ENCODE measurements around the gene TMEM125. TPM values are rescaled to one million over a fixed set of nuclear protein-coding genes. Genes with fewer than 3 reads are reported as not detected.

Gene TMEM125
- polyA plus RNA-seq, 1 experiment, result 0.17 TPM

- Histone ChIP-seq H3K4me3 (ENCODE audit: low read depth, low read length) (no peak within 1 kb of the TSS), H3K27me3 (ENCODE audit: control insufficient read depth, insufficient read depth, low read length) (peaks cover 1% of the 10 kb centered on the region; the same call in 1 of the 2 replicates), H3K36me3 (ENCODE audit: control insufficient read depth, insufficient read depth, low read length) (no peaks in the 10 kb centered on the region)
- no peak for DNase-seq (ENCODE audit: low read depth)
- CTCF ChIA-PET, result no interaction called here
- POLR2A ChIA-PET, result no interaction called here
- TF ChIP-seq, protein P1, sequence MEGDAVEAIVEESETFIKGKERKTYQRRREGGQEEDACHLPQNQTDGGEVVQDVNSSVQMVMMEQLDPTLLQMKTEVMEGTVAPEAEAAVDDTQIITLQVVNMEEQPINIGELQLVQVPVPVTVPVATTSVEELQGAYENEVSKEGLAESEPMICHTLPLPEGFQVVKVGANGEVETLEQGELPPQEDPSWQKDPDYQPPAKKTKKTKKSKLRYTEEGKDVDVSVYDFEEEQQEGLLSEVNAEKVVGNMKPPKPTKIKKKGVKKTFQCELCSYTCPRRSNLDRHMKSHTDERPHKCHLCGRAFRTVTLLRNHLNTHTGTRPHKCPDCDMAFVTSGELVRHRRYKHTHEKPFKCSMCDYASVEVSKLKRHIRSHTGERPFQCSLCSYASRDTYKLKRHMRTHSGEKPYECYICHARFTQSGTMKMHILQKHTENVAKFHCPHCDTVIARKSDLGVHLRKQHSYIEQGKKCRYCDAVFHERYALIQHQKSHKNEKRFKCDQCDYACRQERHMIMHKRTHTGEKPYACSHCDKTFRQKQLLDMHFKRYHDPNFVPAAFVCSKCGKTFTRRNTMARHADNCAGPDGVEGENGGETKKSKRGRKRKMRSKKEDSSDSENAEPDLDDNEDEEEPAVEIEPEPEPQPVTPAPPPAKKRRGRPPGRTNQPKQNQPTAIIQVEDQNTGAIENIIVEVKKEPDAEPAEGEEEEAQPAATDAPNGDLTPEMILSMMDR (IDR thresholded peaks at IDR 0.05; ENCODE audit: insufficient read depth, low read depth, low read length), result no peak
Measured at GRCh38 chr1:43300378-43301094, 30.8 kb downstream of the TMEM125 start, which contains the start of gene TIE1. TSS of gene TIE1 (plus strand) at chr1:43300982. CDS start at chr1:43301072, 90 bp downstream.

DNA sequence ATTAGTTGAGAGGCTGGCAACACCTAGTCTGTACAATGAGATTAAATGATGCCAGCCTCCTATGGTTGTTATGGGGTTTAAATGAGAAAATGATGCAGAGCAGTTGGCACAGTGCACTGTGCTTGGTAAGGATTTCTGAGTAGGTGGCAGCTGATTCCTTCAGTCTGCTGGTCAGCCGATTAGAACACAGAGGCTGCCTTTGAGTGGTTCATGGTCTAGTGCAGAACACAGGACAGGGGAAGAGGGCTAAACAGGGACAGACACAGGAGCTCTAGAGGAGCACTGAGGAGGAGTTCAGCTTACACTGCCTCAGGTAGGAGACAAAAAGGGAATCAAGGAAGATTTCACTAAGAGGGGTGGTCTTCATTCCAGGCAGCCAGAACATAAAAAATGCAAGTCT lies 32.4 kb downstream of the TMEM125 start:
- Histone ChIP-seq H3K36me3 (ENCODE audit: control insufficient read depth, insufficient read depth, low read length) (no peaks in the 10 kb centered on the region), H3K27me3 (ENCODE audit: control insufficient read depth, insufficient read depth, low read length) (peaks cover 1% of the 10 kb centered on the region; the same call in 1 of the 2 replicates), H3K4me3 (ENCODE audit: low read depth, low read length) (no peak overlapping the region)
- ChIA-PET CTCF (no interaction called here), POLR2A (no interaction called here)
- TF ChIP-seq, protein P1 (IDR thresholded peaks at IDR 0.05; ENCODE audit: insufficient read depth, low read depth, low read length), result no peak
- no peak for DNase-seq (ENCODE audit: low read depth)

GRCh38 chr1:43302721-43303470 lies 33.1 kb downstream of the TMEM125 start:
- Histone ChIP-seq H3K4me3 (ENCODE audit: low read depth, low read length) (no peak overlapping the region), H3K27me3 (ENCODE audit: control insufficient read depth, insufficient read depth, low read length) (peaks cover 1% of the 10 kb centered on the region; the same call in 1 of the 2 replicates), H3K36me3 (ENCODE audit: control insufficient read depth, insufficient read depth, low read length) (no peaks in the 10 kb centered on the region)
- TF ChIP-seq, protein P1 (IDR thresholded peaks at IDR 0.05; ENCODE audit: insufficient read depth, low read depth, low read length), result no peak
- ChIA-PET CTCF (interaction anchor here (1.2 kb wide), 1 partner anchor 9 kb away, joined by 3 read pairs; no protein-coding TSS in a partner anchor), POLR2A (no interaction called here)
- DNase-seq (ENCODE audit: low read depth), result no peak

DNA sequence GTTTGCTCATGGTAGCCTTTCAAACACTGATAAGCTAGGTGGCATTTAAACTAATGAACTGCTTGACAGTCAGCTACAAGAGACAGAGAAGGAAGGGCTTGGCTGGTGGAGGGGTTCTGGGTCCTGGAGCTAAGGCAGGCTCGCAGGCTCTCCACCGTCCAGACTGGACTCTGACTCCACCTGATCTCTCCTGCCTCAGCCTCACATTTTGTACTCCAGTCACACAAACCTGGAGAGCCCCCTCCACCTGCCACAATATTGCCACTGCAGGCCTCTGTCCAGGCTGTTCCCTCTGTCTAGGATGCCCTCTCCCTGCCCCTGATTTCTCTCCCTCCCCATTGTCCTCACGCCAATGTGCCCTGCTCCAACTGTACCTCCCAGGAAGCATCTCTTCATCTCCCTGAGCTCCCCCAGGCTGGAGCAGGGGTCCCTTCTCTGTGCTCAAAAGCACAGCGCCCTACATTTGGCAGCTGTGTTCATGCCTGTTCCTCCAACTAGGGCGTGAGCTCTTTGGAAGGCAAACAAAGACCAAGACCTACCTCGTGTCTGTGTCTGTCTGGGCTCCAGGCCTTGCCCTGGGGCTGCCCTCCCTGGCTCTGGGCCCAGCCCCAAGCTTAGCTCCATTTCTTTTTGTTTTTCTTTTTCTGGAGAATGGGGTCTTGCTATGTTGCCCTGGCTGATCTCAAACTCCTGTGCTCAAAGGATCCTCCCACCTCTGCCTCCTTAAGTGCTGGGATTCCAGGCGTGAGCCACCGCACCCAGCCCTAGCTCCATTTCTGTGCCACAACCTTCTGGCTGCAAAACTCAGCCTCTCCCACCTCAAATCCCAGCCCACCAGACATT lies 33.9 kb downstream of the TMEM125 start:
- CTCF ChIA-PET, result interaction anchor here (0.6 to 1.2 kb wide), 3 partner anchors 9 to 594 kb away, joined by 3 read pairs; no protein-coding TSS in a partner anchor
- H3K27me3 ChIP-seq (ENCODE audit: control insufficient read depth, insufficient read depth, low read length), result peaks cover 1% of the 10 kb centered on the region; the same call in 1 of the 2 replicates
- POLR2A ChIA-PET, result no interaction called here

More for the DNA sequence above, 33.9 kb downstream of the TMEM125 start:
- TF ChIP-seq, protein P1 (IDR thresholded peaks at IDR 0.05; ENCODE audit: insufficient read depth, low read depth, low read length), result no peak
- Histone ChIP-seq H3K36me3 (ENCODE audit: control insufficient read depth, insufficient read depth, low read length) (no peaks in the 10 kb centered on the region), H3K4me3 (ENCODE audit: low read depth, low read length) (no peak overlapping the region)
- no peak for DNase-seq (ENCODE audit: low read depth)

Data from BJ (cell line).